Epidermal melanocyte (primary cell): Measurements from ENCODE around the gene CSPG4.
"Not testable (repeated sequence)": the region's sequence is repeated elsewhere in the genome, so short reads cannot be mapped to it uniquely, and the experiment has no call there.

Source experiments
- DNase-seq: peaks from one replicate; pipeline ENCODE4 v3.0.0; 2011; ENCODE audit warnings: low spot score; ENCODE audit not compliant: insufficient read length

CSPG4 gene

DNA sequence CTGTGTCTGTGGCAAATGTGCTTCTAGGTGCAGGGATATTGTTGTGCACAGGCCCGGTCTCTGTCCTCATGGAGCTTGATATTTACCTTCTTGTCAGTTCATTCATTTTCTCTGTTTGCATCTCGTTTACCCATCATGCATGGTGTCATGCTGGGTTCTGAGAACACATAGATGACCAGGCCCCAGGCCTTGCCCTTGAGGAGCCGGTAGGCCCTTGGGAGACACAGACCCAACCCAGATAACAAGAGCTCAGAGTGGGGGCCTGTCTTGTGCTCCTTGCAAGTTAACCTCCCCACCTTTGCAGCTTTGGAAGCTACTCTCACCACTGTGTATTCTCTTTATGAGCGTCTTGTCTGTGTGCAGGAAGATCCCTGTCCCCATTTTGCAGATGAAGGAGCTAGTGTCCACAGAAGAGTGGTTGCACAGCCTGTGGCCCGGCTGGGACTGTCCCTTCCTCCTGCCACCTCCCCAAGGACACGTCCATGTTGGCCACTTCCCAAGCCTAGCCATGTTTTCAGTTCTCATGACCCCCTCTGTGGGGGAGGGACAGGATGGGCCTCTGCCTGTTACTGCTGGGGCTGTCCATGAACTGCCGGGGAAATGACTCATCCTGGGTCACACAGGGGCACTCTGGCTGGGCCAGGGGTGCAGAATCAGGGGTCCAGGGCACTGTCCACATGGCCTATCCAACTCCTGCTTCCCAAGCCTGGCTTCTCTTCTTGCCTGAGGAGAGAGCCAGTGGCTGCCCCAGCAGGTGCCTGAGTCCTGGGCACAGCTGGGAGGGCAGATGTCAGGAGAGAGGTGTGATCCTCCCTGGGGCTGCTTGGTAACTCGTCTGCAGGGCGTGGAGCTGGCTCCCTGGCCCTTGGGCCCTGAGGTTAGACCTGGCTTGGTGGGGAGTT, 61.5 kb downstream of the CSPG4 start:
- no peak for DNase-seq

DNA sequence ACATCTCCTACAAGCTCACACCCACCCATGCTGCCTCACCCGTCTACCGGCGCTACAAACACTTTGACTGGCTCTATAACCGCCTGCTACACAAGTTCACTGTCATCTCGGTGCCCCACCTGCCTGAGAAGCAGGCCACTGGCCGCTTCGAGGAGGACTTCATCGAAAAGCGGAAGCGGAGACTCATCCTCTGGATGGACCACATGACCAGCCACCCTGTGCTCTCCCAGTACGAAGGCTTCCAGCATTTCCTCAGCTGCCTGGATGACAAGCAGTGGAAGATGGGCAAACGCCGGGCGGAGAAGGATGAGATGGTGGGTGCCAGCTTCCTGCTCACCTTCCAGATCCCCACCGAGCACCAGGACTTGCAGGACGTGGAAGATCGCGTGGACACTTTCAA, 62.8 kb downstream of the CSPG4 start:
- DNase-seq: no peak

DNA sequence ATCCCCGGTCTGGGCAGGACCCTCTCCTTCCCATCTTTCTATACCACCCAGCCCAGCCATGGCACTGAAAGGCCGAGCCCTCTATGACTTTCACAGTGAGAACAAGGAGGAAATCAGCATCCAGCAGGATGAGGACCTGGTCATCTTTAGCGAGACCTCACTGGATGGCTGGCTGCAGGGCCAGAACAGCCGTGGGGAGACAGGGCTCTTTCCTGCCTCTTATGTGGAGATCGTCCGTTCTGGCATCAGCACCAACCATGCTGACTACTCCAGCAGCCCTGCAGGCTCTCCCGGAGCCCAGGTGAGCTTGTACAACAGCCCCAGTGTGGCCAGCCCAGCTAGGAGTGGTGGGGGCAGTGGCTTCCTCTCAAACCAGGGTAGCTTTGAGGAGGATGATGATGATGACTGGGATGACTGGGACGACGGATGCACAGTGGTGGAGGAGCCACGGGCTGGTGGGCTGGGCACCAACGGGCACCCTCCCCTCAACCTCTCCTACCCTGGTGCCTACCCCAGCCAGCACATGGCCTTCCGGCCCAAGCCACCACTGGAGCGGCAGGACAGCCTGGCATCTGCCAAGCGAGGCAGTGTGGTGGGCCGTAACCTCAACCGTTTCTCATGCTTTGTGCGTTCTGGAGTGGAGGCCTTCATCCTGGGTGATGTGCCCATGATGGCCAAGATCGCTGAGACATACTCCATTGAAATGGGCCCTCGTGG, 63.4 kb downstream of the CSPG4 start:
- no peak for DNase-seq

DNA sequence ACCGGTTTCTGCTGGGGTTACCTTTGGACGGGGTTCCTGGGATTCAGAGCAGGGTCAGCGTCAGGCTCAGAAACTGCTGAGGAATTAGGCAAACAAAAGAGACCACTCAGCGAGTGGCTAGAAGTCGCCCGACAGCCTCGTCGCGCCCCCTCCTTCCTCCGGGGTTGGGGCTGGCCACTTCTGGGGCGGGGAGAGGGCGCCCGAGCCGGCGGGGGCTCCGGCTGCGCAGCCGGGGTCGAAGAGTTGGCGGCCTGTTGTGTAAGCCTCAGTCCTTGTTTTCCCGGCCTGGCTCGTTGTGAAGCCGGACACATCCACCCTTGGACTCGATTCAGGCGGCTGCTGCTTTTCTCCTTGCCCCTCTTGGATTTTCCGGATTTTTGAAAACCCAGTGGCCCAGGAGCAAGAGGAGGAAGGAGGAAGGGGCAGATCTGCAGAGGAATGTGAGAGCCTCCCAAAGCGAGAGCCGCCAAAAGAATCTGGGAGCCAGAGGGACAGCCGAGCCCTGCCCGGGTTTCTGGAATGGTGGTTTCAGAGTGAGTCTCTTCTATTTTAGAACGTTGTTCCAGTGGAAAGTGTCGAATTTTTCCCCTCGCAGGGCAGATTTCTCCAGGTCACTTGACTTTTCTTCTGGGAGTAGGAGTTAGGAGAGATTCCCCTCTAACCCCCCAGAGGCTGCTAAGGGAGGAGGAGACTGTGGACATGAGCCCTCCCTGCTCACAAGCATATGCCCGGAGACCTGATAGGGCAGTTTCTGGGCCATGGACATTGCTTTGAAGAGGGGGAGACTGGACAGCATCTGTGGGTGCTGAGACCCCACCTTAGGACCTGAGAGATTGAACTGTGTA, 64.3 kb downstream of the CSPG4 start:
- no peak for DNase-seq

DNA sequence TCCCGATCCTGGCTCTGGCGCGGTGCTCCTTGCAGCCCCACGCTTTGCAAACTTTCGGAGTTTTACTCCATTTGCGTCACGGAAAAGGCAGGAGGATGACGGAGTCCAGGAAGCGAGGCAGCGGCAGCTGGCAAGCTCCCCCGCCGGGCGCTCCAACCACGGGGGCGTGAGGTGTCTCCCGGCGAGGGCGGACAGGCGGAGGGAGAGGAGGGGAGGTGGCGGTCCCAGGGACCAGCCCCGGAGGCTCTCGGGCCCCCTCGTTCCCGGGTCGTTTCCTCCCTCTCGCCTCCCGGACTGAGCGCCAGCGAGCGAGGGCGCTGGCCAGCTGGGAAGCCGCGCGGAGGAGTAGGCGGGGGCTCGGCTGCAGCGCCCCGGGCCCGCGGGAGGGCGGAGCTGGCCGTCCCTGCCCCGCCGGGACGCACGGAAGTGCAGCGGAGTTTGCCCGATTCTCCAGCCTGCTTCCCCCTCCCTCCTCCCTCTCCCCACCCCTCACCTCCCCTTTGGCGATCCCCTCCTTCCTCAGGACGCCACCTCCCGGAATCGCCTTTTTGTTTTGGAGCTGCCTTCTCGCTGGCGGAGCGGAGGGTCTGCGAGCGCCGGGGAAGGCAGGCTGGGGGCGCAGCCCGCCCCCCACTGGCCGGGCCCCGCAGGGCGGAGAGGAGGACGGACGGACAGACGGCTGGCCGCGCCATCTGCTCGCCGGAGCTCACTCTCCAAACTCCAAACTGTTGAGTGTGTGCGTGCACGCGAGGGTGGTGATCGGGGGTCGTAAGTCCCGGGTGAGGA, 65.1 kb downstream of the CSPG4 start, which contains the start of gene SNX33:
Gene SNX33 (plus strand): TSS at position 543 of the 786 bp plus-strand sequence. CDS start 1,191 bp downstream, outside the sequence.
- DNase-seq: peak; percentile 88

DNA sequence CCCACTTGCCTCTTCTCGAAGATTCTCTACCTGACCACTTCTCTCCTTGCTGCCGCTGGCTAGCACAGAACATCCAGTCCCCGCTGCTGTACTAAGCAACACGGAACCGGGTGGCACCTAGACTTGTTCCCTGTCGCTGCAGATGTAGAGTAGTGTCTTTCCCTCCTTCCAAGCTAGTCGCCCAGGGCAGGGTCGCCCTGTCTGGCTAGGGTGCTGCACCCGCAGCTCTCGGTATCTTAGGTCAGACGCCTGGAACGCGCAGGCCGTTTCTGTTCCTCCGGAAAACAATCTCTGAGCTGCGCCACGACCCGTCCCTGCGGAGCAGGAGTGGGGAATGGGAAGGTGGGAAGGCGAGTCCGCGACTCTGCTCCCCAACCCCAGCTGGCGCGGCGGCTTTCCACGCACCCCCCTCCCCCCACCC, 65.7 kb downstream of the CSPG4 start:
- DNase-seq: no peak

DNA sequence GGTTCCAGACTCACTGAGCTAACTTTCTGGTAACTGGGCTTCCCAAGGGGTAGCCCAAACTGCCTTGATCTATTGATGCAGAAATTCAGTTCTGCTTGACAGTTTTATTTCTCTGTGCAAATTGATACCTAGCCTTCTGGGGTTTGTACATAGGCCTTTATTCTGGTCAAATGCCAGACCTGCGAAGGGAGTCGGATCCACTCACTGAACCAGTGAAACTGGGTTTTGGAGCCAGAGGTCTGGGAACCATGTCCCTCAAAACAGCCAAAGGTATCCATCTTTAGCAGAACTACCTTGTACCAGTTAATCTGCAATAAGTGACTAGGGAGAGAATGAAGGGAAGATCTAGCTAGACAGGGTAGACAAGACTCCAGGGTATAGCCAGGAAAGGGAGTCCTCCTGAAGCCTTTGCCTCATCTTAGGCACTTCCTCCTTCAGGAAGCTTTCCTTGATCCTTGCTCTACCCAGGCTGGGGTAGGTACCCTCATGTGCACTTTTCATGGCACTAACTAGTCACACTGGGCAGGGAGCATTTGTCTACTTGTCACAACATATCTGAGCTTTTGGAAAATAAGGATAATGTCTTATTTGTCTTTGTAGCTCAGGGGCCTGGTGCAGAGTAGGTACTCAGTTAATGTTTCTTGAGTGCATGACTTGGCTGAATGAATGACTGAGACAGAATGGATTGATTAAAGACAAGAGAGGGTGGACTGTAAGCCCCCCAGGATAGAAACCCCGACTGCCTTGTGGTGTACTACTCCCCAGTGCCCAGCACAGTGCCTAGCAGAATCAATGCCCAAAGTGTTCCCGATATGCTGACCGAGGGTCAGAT, 66.3 kb downstream of the CSPG4 start:
- no peak for DNase-seq

DNA sequence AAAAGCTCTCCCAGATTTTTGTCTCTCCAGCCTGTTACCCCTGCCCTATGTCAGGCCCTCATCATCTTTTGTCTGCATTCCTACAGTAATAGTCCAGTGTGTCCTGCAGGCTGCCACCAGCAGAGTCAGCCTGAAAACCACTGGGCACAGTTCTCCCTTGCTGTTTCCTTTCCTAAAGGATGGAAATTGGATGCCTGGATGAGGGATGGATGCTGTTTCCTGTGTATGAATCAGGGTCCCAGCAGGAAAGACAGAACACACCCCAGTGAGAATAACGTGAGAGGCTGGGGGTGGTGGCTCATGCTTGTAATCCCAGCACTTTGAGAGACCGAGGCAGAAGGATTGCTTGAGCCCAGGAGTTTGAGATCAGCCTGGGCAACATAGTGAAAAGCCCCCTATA, 68.3 kb downstream of the CSPG4 start:
- DNase-seq: no peak

DNA sequence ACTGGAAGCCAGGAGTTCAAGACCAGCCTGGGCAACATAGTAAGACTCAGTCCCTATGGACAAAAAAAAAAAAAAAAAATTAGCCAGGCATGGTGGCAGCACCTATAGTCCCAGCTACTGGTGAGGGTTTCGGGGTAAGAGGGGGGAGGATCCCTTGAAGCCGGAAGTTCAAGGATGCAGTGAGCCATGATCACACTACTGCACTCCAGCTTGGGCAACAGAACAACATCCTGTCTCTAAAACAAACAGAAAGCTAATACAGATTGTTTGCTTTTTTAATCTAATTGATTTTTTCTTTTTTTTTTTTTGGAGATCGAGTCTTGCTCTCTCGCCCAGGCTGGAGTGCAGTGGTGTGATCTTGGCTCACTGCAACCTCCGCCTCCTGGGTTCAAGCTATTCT, 71.0 kb downstream of the CSPG4 start:
- DNase-seq: no peak

DNA sequence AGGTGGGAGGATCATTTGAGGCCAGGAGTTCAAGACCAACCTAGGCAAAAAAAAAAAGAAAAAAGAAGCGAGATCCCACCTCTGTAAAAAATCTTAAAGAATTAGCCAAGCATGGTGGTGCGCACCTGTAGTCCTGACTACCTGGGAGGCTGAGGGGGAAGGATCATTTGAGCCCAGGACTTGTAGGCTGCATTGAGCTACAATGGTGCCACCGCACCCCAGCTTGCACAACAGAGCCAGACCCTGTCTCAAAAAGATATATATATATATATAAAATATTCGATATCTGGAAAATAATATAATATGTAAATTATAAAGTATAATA, 71.5 kb downstream of the CSPG4 start:
- no peak for DNase-seq

DNA sequence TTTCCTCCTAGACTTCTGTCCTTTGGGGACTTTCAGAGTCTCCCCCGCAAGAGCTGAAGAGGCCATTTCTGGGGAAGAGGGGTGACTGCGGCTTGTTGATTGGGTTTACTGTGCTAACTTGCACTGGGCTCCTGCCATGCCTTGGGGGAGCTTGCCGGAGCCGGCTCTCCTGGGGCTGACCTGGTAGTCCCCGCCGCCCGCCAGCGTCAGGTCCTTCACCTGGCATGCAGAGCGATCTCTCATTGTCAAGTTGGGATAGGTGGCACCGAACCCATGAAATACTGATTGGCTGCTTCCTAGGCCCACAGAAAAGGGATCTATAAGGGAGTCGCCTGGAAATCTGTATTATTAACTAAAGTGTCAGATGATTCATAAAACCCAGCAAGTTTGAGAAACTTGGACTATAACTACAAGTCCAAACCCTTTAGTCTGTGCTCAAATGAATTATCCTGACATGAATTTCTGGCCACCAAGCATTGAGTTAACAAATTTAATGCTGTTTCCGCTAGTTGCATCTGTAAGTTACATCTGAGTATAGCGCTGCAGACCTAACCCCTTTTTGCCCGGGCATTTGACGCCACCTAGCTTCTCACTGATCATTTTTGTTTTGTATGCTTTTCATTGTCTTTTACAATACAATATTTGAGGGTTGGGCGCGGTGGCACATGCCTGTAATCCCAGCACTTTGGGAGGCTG, 72.0 kb downstream of the CSPG4 start:
- no peak for DNase-seq

DNA sequence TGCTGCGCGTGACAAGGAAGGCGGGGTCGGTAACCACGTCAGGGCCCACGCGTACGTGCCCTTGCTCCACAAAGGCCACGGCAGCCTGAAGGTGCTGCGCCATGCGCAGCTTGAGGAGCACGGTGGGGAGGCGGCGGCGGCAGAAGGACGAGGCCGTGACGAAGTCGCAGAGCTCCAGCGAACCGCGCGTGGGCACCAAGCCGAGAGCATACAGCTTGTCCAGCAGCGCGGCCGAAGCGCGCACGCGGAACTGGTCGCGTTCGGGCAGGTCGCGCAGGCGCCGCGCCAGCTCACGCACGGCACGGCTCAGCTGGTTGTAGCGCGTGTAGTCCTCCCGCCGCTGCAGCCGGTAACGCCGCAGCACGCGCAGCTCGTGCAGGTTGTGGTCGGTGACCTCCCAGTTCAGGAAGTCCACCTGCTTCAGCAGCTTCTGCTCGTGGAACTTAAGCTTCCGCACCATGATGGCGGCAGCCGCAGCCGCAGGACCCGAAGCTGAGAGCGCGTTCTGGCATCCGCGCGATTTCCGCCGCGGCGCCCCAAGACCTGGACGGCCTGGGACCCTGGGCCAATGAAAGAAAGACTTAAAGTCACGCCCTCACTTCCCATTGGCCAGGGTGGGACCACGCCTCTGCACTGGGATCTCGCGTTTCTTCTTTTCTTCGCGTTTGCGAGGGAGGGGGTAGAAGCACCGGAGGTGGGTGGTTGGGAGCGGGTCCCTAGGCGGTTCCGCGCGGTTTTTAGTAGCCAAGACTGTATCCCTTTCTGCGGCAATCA, 72.8 kb downstream of the CSPG4 start, which contains the start of gene IMP3:
Gene IMP3 (minus strand): TSS at position 516 of the 774 bp plus-strand sequence. CDS start 56 bp downstream, at position 460.
- DNase-seq: peak; percentile 95

DNA sequence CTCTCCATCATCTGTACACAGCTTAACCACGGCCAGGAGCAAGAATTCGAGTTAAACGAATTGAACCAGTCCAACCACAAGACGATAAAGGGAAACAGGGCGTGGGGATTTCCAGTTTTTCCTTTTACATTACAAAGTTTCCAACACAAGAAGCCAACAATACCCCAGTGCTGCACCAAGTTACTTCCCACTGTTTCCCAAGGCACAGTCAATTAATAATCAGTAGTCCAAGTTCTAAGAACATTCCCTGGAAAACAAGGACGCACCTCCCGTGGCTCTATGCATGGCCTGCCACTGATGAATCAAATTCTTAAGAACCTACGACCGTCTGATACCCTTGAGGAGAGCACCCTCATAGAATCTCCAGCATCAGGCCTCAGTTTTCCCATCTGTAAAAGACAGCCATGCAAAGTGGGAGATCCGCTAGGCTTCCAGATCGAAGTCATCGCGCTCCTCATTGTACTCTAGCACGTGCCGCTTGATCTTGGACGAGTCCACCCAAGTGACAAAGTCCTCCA, 73.4 kb downstream of the CSPG4 start:
- DNase-seq: no peak

DNA sequence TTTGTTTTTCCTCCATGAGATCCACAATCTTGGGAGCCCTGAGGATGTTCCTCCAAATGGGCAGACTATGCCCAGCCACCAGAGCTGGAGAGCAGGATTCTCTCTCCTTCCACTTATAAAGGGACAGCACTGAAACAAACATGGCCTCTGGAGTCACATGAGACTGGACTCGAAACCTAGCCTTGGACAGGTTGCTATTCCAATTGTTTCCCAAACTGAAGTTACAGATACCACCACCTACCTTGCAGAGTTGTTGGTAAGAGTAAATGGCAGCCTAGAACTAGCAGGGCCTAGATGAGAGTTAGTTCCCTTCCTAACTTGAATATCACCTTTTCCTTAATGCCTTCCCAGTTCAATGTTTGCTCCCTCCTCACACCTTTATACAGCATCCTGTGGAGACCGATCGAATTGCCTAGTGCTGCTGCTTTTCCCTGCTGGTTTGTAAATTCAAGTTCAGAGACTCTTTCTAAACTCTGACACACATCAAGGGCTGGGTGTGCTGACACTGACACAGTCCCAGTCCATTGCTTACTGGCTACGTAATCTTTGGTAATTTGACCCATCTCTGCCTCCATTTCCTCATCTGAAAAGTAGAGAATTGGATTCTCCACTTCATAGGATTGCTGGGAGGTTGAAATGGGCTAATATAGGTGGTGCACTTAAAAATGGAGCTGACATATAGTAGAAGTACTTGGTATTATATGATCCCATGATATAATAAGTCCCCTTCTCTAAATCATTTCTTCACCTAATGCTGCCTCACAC, 75.2 kb downstream of the CSPG4 start:
- no peak for DNase-seq

DNA sequence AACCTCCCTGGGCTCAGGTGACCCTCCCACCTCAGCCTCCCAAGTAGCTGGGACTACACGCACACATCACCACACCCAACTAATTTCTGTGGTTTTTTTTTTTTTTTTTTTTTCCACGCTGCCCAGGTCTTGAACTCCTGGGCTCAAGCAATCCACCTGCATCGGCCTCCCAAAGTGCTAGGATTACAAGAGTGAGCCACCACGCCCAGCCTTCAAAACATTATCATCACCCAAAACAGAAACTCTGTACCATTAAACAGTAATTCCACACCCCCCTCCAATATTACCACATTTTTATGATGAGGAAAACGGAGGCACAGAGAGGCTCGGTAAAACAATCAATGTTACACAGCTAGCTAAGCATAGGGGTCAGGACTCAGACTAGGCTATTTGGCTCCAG, 76.6 kb downstream of the CSPG4 start:
- no peak for DNase-seq

DNA sequence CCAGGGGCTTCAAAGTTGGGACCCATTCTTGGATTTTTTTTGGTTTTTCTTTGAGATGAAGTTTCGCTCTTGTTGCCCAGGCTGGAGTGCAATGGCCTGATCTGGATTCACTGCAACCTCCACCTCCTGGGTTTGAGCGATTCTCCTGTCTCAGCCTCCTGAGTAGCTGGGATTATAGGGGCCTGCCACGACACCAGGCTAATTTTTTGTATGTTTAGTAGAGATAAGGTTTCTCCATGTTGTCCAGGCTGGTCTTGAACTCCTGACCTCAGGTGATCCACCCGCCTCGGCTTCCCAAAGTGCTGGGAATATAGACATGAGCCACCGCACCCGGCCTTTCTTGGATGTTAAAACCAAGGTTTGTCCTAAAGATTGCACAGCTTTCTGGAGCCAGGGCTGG, 78.7 kb downstream of the CSPG4 start:
- not testable (repeated sequence) for DNase-seq

DNA sequence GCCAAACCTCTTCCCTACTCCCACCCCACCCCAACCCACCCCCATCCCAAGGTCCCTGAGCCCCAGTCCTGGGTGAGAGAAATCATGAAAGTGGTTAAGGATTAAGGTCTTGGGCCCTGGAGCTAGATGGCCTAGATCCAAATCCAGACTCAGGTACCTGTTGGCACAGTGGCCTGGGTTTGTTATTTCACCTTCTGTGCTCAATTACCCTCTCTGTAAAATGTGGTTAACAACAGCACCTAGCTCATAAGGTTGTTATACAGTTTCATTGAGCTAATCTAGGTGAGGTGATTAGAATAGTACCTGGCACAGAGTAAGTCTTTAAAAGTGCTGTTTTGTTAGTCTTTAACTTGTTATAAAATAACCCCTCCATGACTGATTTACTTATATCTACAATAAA, 80.7 kb downstream of the CSPG4 start:
- no peak for DNase-seq
